Measurements from ENCODE around the gene KCNC2.

The KCNC2 gene

GRCh38 chr12:75157385-75157784 is 52.3 kb downstream of the KCNC2 start:
- DNase-seq: no peak

- DNase-seq: no peak
Measured at GRCh38 chr12:75155962-75156361, 53.7 kb downstream of the KCNC2 start.

GRCh38 chr12:75154388-75154787 is 55.3 kb downstream of the KCNC2 start:
- no peak for DNase-seq

GRCh38 chr12:75139196-75139595 is 70.4 kb downstream of the KCNC2 start:
- DNase-seq: no peak

GRCh38 chr12:75137896-75138295 is 71.7 kb downstream of the KCNC2 start:
- DNase-seq: no peak

GRCh38 chr12:75135026-75135425 is 74.6 kb downstream of the KCNC2 start:
- DNase-seq: no peak

- DNase-seq: no peak
Measured at GRCh38 chr12:75130811-75131210, 78.8 kb downstream of the KCNC2 start.

- DNase-seq: no peak
Measured at GRCh38 chr12:75129275-75129674, 80.4 kb downstream of the KCNC2 start.

GRCh38 chr12:75121036-75121705 is 88.5 kb downstream of the KCNC2 start:
- DNase-seq: no peak

- no peak for DNase-seq
Measured at GRCh38 chr12:75120311-75120711, 89.3 kb downstream of the KCNC2 start.

- DNase-seq: no peak
Measured at GRCh38 chr12:75116646-75117198, 92.9 kb downstream of the KCNC2 start.

- DNase-seq: no peak
Measured at GRCh38 chr12:75115748-75116147, 93.9 kb downstream of the KCNC2 start.

GRCh38 chr12:75103822-75104221 is 105.8 kb downstream of the KCNC2 start:
- no peak for DNase-seq

GRCh38 chr12:75101781-75102180 is 107.9 kb downstream of the KCNC2 start:
- no peak for DNase-seq

GRCh38 chr12:75099210-75099609 is 110.4 kb downstream of the KCNC2 start:
- DNase-seq: no peak

- no peak for DNase-seq
Measured at GRCh38 chr12:75097003-75097402, 112.6 kb downstream of the KCNC2 start.

GRCh38 chr12:75087654-75088053 is 122.0 kb downstream of the KCNC2 start:
- DNase-seq: no peak

GRCh38 chr12:75086091-75087038 is 123.3 kb downstream of the KCNC2 start:
- no peak for DNase-seq

GRCh38 chr12:75081305-75081704 is 128.3 kb downstream of the KCNC2 start:
- DNase-seq: no peak

- no peak for DNase-seq
Measured at GRCh38 chr12:75080582-75080981, 129.1 kb downstream of the KCNC2 start.

- DNase-seq: no peak
Measured at GRCh38 chr12:75065482-75065881, 144.2 kb downstream of the KCNC2 start.

- DNase-seq: no peak
Measured at GRCh38 chr12:75062691-75063090, 146.9 kb downstream of the KCNC2 start.

GRCh38 chr12:75058228-75058627 is 151.4 kb downstream of the KCNC2 start:
- DNase-seq: no peak

GRCh38 chr12:75048767-75049166 is 160.9 kb downstream of the KCNC2 start:
- no peak for DNase-seq
